Measurements from ENCODE around the gene IL19.

The IL19 gene

DNA sequence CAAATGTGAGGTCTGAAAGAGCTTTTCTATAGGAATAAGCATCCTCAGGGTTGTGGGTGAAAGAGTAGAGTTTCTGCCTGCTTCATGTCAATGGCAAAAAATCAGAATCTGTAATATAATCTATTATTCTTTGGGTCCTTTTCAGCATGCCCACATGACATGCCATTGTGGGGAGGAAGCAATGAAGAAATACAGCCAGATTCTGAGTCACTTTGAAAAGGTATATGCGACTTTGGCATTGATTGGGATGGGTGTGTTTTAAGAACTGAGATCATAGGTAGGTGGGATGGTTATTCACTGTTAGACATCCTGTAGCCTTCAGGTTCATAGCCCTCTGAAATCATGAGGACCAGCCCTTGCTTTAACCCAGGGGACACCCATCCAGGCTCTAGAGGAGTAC is 96.7 kb downstream of the IL19 start:
- DNase-seq: no peak

DNA sequence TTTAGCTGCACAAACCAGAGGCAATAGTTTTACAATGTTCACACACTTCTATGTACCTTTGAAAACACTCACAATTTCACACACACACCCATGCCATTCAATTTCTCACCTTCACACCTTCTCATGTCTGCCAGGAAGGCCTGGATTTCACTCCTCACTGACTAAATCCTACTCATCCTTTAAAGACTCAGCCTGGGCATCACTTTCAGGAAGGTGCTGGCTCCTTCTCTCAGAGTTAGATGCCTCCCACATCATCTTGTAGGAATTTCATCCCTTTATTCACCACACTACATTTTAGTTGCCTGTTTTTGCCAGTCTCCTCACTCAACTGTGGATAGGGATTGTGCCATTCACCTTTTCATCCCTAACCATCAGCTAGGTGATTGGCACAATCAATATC is 97.1 kb downstream of the IL19 start:
- no peak for DNase-seq

DNA sequence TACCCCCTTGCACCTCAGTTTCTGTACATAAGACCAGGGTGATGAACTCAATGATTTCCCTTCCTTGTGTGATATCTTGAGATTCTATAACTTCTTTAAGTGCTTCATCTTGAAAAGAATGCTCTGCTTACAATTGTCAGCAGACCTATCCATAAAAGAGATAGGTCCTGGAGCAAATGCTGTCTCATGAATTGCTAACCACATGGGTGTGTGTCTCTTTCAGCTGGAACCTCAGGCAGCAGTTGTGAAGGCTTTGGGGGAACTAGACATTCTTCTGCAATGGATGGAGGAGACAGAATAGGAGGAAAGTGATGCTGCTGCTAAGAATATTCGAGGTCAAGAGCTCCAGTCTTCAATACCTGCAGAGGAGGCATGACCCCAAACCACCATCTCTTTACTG is 97.7 kb downstream of the IL19 start:
- DNase-seq: no peak

DNA sequence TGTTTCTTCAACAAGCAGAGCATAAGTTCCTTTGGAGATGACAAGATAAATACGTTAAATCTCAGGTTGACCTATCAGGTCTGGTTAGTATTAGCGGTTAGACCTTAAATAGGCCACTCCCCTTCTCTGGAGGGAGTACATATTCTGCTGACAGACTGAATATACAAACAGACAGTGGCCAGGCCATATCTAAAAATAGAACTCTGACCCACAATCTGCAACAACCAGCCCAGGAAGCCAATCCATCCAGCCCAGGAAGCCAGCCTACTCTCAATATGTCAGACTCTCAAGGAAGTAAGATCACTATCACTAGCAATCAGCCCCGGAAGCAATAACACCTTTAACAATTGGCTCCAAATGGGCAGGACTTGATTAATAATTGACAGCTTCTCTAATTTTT is 101.6 kb downstream of the IL19 start:
- no peak for DNase-seq

DNA sequence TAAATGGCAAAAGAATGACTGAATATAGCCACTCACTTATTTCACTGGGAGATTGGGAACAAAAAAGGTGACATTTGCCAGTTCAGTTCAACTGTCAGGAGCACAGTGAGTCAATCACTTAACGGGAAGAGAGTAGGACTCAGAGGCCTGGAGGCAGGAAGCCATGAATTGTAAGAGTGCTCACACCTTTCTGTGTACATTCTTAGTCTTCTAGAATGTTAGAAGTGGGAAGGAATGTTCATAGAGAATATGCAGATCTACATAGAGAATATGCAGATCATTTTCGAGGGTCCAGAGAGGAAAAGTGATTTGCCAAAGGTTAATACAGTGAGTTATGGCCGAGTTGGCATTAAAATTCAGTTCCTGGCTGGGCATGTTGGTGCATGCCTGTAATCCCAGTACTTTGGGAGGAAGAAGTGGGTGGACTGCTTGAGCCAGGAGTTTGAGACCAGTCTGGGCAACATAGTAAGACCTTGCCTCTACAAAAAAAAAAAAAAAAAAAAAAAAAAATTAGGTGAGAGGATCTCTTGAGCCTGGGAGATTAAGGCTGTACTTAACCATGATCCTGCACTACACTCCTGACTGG is 103.1 kb downstream of the IL19 start:
- DNase-seq: no peak

DNA sequence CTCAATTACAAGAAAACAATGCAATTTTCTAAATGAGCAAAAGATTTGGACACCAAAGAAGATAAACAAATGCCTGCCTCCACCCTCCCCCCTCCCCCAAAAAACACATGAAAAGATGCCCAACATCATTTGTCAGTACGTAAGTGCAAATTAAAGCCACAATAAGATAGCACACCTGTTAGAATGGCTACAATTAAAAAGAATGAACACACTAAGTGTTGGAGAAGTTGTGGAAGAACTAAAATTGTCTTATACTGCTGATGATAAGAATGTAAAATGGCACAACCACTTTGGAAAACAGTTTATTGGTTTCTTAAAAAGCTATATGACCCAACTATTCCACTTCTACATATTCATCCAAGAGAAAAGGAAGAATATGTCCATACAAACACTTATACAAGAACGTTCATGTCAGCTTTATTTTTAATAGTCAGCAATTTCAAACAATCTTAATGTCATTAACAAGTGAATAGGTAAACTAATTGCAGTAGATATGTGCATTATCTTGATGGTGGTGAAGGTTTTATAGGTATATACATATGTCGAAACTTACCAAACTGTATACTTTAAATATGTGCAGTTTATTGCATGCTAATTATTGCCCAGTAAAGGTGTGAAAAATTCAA is 105.3 kb downstream of the IL19 start:
- no peak for DNase-seq

DNA sequence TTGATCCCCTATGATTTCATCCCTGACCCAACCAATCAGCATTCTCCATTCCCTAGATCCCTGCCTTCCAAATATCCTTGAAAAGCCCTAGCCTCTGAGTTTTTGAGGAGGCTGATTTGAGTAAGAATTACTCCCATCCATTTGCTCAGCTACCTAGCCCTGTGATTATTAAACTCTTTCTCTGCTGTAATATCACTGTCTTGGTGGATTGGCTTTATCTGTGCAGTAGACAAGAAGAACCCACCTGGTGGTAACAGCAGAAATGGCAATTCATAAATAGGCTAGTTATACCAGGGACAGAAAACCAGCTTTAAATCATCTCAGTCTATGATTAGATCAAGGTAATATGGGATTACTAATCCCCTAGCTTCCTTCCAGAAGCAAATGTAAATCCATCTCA is 107.9 kb downstream of the IL19 start:
- DNase-seq: no peak

DNA sequence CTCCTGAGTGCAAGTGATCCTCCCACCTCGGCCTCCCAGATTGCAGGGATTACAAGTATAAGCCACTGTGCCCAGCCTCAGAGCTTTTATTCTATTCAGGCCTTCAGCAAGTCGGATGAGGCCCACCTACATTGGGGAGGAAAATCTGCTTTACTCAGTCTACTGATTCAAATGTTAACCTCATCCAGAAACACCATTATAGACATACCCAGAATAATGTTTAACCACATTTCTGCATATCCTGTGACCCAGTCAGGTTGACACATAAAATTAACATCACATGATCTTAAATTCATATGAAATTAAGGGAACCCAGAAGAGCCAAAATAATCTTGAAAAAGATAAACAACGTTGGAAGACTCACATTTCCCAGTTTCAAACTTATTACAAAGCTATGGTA is 109.7 kb downstream of the IL19 start:
- no peak for DNase-seq

DNA sequence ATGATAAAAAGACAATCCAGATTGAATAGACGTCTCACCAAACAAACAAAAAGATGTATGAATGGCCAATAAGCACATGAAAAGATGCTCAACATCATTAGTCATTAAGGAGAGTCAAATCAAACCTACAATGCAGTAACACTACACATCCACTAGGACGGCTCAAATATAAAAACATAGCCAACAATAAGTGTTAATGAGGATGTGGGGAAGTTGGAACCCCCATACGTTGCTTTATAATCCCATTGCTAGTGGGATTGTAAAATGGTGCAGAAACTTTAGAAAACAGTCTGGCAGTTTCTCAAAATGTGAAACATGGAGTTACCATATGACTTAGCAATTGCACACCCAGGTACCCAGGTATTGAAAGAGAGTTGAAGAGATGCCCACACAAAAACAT is 112.0 kb downstream of the IL19 start:
- DNase-seq: no peak

DNA sequence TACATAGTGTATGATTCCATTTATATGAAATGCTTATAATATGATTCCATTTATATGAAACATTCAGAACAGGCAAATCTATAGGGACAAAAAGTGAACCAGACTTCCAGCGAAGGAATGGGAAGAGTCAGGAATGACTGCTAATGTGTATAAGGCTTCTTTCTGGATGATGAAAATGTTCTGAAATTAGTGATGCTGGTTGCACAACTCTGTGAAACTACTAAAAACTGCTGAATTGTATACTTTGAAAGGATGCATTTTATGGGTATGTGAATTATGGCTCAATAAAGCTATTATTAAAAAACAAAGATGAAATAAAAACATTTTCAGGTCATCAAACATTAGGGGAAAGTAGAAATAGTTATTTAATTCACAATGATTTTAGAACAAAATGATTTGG is 112.6 kb downstream of the IL19 start:
- DNase-seq: no peak

DNA sequence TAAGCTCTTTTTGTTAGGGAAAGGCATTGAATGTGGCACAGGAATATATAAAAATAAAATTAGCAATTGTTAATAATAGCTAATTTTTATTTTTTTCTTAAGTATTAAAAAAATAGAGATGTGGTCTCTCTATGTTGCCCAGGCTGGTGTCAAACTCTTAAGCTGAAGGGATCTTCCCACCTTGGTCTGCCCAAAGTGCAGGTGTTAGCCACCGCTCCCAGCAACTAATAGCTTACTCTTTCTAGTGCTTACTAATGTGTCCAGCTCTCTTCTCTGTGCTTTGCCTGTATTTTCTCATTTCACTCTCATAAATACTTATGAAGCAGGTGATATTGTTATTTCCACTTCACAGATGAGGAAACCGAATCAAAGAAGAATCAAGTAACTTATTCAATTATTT is 113.3 kb downstream of the IL19 start:
- no peak for DNase-seq

DNA sequence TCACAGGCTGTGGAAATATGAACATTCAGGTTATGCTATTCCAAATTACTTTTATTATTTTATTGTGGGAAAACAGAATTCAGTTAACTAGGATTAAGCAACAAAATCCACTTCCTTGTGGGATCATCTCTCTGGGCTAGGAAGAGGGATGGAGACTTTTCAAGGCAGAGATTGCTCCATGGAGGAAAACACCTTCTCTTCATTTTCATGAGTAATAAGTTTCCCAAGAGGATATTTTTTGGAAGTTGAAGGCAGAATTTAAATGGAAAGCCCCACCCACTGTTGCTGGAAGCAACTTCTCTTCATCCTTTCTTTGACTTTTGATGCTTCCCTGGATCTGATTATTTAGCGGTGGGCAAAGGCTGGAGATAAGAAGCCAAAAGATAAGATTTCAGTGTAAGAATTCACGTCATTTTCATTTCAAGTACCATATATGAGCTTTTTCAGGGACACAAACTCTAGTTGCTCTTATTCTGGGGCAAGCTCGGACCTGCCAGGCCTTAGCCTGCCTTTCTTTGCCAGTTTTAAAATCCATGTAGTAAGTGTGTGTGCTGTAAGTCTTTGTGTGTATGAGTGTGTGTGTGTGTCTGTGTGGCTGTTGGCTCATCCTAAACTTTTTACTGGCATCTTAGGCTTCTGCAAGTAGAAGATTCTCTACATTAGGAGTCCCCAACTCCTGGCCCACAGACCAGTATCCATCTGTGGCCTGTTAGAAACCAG is 114.9 kb downstream of the IL19 start:
- no peak for DNase-seq

DNA sequence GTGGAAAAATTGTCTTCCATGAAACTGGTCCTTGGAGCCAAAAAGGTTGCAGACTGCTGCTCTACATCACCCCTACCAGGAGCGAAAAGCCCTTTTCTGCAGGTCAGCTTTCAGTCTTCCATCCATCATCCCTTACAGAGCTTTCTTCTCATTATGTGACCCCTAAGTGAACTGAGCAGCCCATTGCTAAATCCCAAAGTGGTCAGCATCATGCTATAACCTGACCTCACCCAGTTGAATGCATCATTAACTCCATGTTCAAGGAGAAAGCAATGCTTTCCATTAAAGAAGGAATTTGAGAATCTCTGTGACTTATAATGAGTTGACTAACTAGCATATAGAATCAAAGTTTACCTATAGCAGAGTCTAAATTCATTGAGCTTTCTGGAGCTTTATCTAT is 116.3 kb downstream of the IL19 start:
- no peak for DNase-seq

DNA sequence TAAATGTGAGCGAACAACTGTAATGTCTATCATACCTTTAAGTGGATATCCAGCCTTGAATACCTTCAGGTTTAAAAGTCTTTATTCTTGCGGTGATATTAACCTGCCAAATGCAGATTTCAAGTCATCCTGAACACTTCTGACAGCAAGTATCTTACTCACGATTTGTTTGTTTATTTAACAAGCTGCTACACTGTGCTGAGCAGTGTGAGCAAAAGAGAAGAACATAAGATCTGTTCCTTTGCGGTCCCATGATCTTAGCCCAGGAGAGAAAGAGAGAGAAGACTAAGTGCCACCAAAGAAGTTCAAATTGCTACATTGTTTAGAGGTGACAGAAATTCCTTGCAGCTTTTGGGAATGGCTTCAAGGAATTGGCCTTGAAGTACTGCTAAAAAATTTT is 117.1 kb downstream of the IL19 start:
- DNase-seq: no peak

DNA sequence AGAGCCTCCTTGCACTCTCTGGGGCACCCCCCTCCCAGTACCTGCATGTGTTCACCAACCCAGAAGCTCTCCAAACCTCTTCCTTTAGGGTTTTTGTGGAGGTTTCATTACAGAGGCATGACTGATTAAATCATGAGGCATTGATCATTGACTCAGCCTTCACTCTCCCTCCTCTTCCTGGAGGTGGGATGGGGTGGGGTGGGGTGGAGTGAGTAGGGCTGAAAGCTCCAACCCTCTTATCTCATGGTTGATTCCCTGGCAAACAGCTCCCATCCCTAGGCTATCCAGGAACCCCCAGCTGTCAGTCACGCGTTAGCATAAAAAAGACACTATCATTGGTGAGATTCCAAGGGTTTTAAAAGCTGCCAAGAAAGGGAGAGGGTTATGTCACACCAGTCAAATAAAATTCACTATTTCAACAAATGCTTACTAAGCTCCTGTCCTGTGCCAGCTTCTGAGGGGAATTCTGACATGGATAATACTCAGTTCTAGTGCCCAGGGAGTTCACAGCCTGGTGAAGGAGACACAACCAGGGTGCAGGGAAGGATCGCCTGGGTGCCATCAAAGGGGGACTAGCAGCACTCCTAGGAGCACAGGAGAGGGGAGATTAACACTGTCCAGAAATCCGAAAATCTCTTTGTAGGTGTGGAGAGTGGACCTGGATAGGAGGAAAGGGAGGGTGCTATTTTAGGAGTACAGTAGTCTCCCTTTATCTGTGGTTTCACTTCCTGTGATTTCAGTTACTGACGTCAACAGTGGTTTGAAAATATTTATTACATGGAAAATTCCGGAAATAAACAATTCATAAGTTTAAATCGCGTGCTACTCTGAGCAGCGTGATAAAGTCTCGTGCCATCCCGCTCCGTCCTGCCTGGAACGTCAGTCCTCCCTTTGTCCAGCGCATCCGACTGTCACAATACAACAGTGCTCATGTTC is 119.8 kb downstream of the IL19 start:
- DNase-seq: no peak

DNA sequence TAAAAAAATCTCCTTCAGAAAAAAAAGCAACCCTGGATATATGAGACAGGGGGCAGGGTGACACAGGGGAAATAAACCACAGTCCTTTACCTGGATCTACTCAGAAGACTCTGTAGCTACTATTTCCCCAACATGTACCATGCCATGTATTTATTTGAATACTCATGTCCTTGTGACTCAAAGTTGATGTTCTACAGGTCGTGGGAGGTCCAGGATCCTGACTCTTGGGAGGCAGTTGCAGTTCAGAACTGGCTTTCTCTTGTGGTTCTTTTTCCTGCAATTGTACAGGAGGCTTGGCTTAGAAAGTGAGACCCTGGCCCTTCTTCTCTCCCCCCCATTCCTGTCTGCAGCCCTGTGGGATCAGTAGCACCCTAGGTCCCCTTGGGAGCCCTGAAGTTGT is 120.8 kb downstream of the IL19 start:
- no peak for DNase-seq

Data from NK-92 treated with Interleukin-12 subunit alpha and Interleukin-12 subunit beta, amount 100 ng/mL, for 24 hours (cell line).